Stimulated activated CD4-positive, alpha-beta T cell treated with anti-CD3 and anti-CD28 coated beads, Interleukin-2, amount 100 ng/mL, for 48 hours (primary cell): ENCODE results near the gene ADRA2C.

Experiments
- DNase-seq, 2 donors: peaks; one replicate each; pipeline ENCODE4 v3.0.0-alpha.2; 2020

Gene ADRA2C

GRCh38 chr4:3816256-3816825 is 50.2 kb downstream of the ADRA2C start:
- DNase-seq: no peak

GRCh38 chr4:3816983-3817960 is 51.1 kb downstream of the ADRA2C start:
- DNase-seq: no peak
